WERI-Rb-1 (cell line): Measurements from ENCODE around the gene ADGRL3.
"Not testable (repeated sequence)": the region's sequence is repeated elsewhere in the genome, so short reads cannot be mapped to it uniquely, and the experiment has no call there.

Experiments used
- DNase-seq: peaks from one replicate; pipeline ENCODE4 v3.0.0-alpha.2; 2020
- H3K27ac ChIP-seq: fragments of 250-450 bp; sonication (Bioruptor Pico); 2 replicates; pipeline ENCODE4 v1.5.1; 2020; ENCODE audit warnings: mild to moderate bottlenecking, moderate library complexity
- H3K27me3 ChIP-seq: fragments of 250-450 bp; sonication (Bioruptor Pico); 2 replicates; pipeline ENCODE4 v1.5.1; 2021; ENCODE audit warnings: mild to moderate bottlenecking, low read depth, moderate library complexity; ENCODE audit not compliant: insufficient read depth, severe bottlenecking
- H3K36me3 ChIP-seq: fragments of 250-450 bp; sonication (Bioruptor Pico); 2 replicates; pipeline ENCODE4 v1.5.1; 2020; ENCODE audit warnings: mild to moderate bottlenecking, moderate library complexity
- H3K4me3 ChIP-seq: 2 replicates; pipeline ENCODE4 v1.5.1; 2011; ENCODE audit warnings: low read depth, mild to moderate bottlenecking, control low read depth, low read length
- H3K9me3 ChIP-seq: fragments of 250-450 bp; sonication (Bioruptor Pico); 2 replicates; pipeline ENCODE4 v1.5.1; 2021; ENCODE audit warnings: mild to moderate bottlenecking, moderate library complexity; ENCODE audit not compliant: severe bottlenecking
- TF ChIP-seq, protein P1 (sequence below): IDR thresholded peaks from 2 replicates; pipeline ENCODE4 v1.5.1; 2011; ENCODE audit warnings: low read depth, mild to moderate bottlenecking, control low read depth, inconsistent platforms, low read length

ADGRL3 gene

DNA sequence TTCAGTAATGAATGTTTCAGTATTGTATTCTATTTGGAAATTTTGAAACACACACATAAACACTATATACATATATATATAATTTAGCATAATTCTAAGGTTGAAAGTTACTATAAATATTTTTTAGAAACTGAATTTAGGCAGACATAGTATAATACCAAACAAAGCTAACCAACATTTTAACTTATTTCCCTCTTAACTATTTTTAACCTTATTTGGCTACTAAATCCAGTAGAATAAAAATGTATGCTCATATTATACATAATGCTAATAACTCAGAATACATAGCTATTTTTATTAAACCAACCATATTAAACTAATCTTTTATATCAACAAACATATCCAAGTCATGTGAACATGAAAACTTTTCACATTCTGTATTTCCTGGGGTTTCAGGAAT, 563.6 kb downstream of the ADGRL3 start:
- Histone ChIP-seq H3K9me3 (no peaks in the 10 kb centered on the region), H3K4me3 (no peak overlapping the region), H3K27ac (no peak overlapping the region), H3K27me3 (no peaks in the 10 kb centered on the region), H3K36me3 (no peaks in the 10 kb centered on the region)
- DNase-seq, result no peak
- TF ChIP-seq, protein P1, sequence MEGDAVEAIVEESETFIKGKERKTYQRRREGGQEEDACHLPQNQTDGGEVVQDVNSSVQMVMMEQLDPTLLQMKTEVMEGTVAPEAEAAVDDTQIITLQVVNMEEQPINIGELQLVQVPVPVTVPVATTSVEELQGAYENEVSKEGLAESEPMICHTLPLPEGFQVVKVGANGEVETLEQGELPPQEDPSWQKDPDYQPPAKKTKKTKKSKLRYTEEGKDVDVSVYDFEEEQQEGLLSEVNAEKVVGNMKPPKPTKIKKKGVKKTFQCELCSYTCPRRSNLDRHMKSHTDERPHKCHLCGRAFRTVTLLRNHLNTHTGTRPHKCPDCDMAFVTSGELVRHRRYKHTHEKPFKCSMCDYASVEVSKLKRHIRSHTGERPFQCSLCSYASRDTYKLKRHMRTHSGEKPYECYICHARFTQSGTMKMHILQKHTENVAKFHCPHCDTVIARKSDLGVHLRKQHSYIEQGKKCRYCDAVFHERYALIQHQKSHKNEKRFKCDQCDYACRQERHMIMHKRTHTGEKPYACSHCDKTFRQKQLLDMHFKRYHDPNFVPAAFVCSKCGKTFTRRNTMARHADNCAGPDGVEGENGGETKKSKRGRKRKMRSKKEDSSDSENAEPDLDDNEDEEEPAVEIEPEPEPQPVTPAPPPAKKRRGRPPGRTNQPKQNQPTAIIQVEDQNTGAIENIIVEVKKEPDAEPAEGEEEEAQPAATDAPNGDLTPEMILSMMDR, result no peak

DNA sequence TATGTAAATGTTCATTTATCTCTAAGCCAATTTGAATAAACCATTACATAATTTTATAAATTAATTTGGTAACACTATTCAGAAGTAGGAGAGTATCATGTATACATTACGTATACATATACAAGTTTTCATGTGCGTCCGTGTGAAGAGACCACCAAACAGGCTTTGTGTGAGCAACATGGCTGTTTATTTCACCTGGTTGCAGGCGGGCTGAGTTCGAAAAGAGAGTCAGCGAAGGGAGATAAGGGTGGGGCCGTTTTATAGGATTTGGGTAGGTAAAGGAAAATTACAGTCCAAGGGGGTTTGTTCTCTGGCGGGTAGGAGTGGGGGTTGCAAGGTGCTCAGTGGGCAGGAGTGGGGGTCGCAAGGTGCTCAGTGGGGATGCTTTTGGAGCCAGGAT, 564.0 kb downstream of the ADGRL3 start:
- H3K27ac ChIP-seq, DNase-seq, H3K36me3 ChIP-seq, H3K27me3 ChIP-seq, H3K4me3 ChIP-seq, H3K9me3 ChIP-seq: not testable (repeated sequence)

DNA sequence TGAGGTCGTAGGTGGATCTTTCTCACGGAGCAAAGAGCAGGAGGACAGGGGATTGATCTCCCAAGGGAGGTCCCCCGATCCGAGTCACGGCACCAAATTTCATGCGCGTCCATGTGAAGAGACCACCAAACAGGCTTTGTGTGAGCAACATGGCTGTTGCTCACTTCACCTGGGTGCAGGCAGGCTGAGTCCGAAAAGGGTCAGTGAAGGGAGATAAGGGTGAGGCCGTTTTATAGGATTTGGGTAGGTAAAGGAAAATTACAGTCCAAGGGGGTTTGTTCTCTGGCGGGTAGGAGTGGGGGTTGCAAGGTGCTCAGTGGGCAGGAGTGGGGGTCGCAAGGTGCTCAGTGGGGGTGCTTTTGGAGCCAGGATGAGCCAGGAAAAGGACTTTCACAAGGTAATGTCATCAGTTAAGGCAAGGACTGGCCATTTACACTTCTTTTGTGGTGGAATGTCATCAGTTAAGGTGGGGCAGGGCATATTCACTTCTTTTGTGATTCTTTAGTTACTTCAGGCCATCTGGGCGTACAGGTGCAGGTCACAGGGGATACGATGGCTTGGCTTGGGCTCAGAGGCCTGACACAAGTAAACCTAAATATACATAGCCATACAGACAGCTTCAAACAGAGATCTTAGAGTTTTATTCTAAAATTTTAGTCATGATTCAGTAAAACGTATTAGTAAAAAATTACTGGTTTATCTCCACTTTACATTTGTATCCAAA, 569.5 kb downstream of the ADGRL3 start:
- H3K4me3 ChIP-seq, H3K27ac ChIP-seq, H3K9me3 ChIP-seq, H3K36me3 ChIP-seq, H3K27me3 ChIP-seq, DNase-seq: not testable (repeated sequence)

DNA sequence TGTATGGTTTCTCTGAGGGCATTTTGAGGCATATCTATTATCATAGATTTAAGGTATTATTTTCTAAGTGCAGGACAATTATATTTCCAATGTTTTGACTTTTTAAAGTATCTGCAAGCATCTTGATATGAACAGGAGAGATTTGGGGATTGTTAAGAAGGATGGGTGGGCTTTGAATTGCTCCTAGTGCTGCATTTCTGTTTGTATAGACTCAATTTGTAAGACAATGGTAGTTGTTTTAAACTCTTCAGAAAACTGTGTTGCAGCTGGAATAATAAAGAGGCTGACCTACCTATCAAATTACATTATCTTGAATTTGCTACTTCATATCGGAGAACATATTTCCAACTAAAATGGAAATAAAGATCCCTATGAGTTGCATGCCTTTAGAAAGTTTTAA, 570.3 kb downstream of the ADGRL3 start:
- no peak for DNase-seq
- no peaks in the 10 kb centered on the region for H3K9me3 ChIP-seq
- H3K27ac ChIP-seq, result no peak overlapping the region
- H3K4me3 ChIP-seq, result no peak overlapping the region
- no peaks in the 10 kb centered on the region for H3K36me3 ChIP-seq
- H3K27me3 ChIP-seq, result no peaks in the 10 kb centered on the region
- TF ChIP-seq, protein P1, result no peak

DNA sequence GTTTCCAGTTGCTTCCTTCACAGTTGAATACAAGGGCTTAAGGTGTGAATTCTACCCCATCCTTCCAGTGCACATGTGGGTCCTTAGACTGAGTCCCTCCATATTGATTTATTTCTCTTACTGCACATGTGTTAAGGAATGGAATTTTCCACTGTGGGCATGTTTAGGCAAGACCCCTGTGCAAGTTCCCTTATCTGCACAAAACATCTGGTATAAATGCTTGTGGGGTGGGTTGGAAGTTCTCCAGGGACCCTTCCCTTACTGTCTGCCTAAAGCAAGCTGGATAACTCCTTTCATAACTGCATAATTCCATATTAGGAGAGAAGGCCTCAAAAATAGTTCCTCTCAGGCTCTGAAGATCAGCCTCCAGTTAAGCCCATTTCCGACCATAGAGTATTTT, 570.9 kb downstream of the ADGRL3 start:
- H3K27me3 ChIP-seq, result no peaks in the 10 kb centered on the region
- no peaks in the 10 kb centered on the region for H3K9me3 ChIP-seq
- no peak overlapping the region for H3K27ac ChIP-seq
- TF ChIP-seq, protein P1, result no peak
- H3K4me3 ChIP-seq, result no peak overlapping the region
- DNase-seq, result no peak
- no peaks in the 10 kb centered on the region for H3K36me3 ChIP-seq

DNA sequence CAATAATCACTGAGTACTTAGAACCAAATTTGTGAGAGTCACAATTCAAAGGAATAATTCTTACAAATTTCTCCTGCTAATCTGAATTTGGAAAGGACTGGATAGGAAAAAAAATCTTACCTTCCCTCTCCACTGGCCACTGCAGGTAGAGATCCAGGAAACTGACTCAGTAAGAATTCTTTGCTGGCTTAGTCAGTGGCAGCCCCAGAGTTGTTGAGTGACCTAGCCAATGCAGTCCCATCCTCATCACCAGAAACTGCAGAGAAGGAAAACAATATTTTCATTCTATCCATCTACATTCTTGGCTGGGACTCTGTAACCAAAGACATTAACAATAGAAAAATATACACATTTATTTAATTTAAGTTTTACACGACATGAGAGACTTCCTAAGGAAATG, 572.0 kb downstream of the ADGRL3 start:
- H3K4me3 ChIP-seq, result no peak overlapping the region
- H3K27me3 ChIP-seq, result no peaks in the 10 kb centered on the region
- no peak overlapping the region for H3K27ac ChIP-seq
- TF ChIP-seq, protein P1, result no peak
- H3K36me3 ChIP-seq, result no peaks in the 10 kb centered on the region
- no peaks in the 10 kb centered on the region for H3K9me3 ChIP-seq
- DNase-seq, result no peak

DNA sequence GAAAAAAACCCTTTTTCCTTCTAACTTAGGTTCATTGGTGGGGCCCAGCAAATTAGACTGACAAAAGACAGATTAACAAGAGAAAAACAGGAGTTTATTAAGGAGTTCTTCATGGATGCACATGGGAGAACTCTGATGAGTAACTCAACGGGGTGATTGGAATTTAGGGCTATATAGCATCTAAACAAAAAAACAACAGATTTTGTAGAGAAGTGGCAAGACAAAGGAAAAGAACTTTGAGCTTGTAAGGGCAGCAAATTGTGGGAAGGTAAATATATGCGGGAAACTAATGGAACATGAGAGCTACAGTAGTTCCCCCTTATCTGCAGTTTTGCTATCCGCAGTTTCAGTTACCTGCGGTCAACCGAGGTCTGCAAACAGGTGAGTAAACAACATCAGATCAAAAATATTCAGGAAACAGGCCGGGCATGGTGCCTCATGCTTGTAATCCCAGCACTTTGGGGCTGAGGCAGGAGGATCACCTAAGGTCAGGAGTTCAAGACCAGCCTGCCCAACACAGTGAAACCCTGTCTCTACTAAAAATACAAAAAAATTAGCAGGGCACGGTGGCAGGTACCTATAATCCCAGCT, 573.6 kb downstream of the ADGRL3 start:
- TF ChIP-seq, protein P1, result no peak
- no peak for DNase-seq
- Histone ChIP-seq H3K27ac (no peak overlapping the region), H3K36me3 (no peaks in the 10 kb centered on the region), H3K9me3 (no peaks in the 10 kb centered on the region), H3K4me3 (no peak overlapping the region), H3K27me3 (no peaks in the 10 kb centered on the region)
